HG03432 (cell line): ENCODE data around the gene MAL.

Source experiments
- ATAC-seq: cut with Tn5 transposase; IDR thresholded peaks from one replicate; pipeline ENCODE4 v1.9.1; 2021; ENCODE audit warnings: mild to moderate bottlenecking, moderate library complexity; ENCODE audit not compliant: unreplicated experiment

Gene MAL

DNA sequence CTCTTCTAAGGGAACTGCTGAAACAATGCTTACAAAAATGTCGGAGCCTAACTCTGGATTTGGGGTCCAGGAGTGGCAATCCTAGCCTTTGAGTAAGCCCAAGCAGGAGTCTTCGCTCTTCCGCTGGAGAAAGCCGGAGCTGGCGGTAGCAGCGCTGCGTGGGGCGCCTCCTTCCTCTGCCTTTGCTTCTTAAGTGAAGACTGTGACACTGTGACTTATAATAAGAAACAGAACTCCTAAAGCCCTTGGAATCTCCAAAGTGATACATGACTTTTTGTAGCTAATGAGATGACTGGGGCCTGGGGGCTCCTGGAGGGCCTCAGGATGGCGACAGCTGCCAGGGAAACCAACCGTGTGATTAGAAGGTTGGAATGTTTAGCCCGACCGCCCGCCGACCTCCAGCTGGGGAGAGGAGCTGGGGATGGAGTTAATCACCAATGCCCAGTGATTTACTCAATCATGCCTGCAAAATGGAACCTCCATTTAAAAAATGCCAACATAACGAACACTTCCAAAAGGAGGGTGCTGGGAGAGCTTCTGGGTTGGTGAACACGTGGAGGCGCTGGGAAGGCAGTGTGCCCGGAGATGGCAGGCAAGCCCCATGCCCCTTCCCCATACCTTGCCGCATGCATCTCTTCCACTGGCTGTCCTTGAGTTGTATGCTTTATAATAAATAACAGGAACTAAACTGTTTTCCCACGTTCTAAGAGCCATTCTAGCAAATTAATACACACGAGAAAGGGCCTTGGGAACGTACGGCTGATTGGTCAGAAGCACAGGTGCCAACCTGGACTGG lies 29.0 kb upstream of the MAL start:
- no peak for ATAC-seq

DNA sequence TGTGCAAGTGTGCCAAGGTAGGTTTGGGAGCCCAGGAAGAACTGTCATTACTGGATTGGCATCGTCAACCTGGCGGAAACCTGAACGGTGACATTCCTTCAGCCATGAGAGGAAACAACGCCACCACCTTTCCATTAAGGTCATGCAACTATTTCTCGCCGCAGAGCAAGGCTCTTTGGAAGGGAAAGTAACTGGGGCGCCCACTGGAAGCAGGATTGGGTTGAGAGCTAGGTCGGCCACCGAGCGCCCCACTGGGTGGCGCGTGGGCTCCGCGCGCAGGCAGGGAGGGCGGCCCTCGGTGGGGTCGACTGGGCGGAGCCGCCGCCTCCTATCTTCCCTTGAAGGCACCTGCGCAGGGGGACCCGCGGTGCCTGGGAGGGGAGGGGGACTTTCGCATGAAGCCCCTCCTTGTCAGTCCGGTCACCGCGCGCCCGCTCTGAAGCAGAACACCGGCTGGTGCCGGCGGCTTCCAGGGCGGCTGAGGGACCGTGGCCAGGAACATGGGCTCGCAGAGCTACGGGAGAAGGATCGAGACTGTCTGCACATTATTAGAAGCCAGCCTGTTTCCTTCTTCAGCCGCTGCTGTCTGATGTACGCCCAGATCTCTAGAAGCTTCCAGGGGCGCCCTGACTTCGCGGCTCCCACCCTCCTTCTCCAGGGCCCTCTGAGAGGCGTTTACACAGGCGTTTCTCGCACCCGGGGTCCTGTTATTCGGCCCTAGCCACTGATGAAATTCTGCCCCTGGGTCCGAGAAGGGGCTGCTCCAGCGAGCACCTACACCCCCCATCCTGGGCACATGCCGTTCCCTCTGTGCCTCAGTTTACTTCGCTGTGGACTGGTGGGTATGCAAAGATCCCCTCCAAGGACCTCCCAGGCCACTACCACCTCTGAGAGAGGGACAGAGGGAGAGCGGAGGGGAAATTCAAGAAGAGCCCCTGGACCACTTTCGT lies 27.3 kb upstream of the MAL start:
- no peak for ATAC-seq

DNA sequence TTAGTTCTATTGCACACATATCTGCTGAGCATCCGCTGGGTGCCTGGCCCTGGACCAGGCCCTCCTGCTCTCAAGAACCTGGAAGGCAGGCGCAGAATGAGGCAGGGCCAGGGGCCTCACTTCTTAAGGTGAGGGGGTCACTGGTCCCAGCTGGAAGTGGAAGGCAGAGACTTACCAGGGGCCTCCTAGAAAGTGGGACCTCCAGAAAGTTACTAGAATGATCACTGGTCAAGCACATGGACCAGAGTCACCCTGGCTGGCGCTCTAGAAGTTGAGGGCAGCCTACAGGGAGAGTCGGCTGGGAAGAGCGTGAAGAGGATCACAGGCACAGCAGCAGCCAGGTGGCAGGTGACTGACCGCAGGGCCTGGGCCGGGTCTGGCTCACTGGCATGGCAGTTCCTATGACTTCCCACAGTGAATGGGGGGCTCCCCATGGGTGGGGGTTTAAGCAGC lies 26.1 kb upstream of the MAL start:
- ATAC-seq = no peak

DNA sequence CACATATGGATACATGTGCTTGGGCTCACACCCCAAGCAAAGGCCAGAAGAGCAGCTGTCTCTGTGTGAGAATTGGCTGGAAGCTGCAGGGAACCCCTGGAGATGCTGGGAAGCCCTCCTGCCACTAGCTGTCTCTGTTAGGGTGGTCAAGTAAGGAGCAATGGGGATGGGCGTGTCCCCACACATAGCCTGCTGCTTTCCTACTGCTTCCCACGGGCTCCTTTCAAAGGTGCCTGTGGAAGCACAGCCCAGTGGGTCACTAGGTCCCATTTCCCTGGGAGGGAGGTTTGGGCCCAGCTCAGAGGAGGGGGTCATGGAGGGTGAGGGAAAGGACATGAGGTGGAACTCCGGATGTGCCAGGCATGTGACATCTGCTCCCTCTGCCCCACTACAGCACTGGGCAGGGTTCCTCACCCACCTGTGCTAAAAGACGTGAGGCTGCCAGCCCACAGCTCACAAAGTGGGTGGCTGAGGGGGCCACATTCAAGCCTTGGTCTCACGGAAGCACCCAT lies 24.4 kb upstream of the MAL start:
- ATAC-seq = no peak

DNA sequence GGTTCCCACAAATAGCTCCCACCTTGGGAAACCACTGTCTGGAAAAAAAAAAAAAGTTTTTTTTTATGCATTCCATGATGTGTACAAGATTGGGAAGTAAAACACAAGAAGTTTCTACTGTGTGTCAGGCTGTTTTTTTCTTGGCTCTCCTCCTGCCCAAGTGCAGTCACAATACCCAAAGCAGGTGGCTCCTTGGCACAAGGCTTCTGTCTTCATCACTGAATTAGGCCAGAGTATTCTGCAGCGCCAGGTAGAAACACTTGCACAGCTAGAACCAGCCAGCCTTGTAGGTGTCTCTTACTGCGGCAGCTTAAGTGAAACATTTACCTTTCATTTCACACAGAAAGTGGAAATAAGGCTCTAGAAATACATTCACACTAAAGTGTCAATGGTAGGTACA lies 23.8 kb upstream of the MAL start:
- ATAC-seq = no peak

DNA sequence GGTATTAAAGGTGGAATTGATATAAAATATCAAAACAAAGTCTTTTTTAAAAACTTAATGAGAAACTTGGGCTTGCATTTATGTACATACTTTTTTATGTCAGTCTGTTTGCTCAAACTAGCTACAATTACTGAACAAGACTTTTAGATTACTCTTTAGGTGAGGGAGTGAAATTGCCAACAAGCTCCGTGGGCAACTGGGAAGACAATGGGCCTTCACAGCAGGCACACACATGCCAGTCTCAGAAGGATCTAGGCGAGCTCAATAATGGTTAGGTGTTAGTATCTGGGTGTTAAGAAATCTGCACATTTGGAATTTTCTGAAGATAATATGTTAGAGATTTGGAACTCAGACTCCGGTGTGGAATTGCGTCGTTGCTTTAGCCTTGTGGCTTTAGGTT lies 23.0 kb upstream of the MAL start:
- ATAC-seq = no peak

DNA sequence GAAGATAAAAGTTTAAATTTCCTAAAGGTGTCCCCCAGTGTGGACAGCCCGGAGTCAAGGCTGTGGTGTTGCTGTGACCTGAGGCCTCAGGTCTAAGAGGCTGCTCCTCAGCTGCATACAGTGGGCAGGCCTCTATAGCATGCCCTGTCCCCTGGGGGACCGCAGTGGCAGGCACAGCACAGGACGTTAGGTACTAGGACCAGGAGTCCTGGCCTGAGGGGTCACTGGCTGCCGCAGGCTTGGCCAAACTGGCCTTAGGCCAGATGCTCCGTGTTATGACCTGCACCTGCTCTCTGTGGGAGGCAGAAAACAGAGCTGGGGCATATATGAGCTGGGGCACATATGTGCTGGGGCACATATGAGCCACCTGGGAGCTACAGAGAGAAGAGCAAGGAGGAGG lies 21.2 kb upstream of the MAL start:
- no peak for ATAC-seq

DNA sequence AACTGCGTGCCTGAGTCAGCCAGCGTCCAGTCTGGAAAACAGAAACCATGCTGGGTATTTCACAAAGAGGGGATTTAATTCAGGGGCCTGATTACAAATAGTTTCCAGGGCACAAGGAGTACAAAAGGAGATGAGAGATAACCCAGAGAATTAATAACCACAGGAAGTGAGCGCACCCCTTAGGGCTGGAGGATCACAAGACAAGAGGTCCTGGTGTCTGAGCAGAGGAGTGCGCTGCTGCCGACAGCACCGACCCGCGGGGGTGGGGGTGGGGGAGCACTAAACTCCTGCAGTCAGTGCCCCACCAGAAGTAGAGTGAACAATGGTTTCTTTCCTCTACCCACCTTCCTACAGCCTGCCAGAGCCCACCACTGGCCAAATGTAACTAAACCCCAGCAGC lies 20.8 kb upstream of the MAL start:
- no peak for ATAC-seq

DNA sequence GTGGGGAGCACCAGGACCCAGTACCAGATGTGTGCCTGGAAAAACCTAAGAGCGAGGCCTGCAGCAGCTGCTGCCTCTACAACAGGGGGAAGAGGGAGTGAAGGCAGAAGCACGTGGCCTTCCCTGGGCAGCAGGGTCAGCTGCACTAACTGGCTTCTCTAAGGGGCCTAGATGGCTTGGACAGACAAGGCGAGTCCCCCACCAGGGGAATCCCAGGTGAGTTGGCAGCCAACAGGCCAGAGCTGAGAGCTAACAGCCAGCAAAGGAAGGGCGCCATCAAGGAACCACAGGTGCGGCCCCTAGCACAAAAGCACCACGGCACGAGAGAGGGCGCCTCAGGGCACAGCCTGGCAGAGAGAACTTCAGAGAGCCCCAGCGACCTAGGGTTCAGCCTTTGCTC lies 19.8 kb upstream of the MAL start:
- ATAC-seq = no peak

DNA sequence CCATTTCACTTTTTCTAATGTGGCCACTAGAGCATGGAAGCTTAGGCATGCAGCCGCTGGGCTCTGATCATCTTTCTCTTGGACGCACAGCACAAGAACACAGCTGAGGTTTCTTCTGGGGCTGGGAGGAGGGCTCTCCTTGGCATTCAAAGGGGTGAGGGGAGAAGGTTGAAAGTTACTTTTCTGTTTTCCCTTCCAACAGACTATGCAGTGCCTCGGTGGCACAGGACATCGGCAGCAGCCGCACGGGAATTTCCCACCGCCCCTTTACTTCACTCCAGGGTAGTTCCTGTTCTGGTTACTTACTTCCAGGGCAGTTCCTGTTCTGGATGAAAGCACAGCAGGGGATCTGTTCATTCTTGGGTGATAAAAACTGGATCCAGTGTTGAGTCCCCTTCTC lies 18.9 kb upstream of the MAL start:
- ATAC-seq = no peak

DNA sequence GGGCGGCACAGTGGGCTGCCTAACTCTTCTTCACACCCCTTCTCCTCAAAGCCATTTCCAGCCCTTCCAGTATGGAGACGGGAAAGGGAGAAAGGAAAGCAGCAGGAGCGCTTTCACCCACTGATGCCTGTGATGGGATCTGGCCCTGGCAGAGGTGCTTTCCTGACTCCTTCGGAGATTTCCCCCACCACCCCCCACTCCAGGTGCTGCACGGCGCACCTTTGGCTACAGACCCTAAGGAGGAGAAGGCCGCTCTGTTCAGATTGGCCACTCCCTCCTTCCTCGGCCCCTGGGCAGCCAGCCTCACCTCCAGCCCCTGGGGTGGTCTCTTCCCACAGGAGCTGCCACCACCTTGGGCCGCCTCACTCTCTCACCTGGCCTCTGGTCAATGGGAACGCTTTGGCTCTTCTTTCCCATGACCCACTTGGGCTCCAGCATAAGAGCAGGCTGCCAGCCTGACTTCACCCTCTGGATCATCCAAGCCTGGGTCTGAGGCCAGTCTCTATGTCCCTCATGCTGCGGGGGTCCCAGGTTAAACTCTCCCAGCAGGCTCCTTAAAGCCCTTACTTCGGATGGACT lies 18.4 kb upstream of the MAL start:
- ATAC-seq = no peak

DNA sequence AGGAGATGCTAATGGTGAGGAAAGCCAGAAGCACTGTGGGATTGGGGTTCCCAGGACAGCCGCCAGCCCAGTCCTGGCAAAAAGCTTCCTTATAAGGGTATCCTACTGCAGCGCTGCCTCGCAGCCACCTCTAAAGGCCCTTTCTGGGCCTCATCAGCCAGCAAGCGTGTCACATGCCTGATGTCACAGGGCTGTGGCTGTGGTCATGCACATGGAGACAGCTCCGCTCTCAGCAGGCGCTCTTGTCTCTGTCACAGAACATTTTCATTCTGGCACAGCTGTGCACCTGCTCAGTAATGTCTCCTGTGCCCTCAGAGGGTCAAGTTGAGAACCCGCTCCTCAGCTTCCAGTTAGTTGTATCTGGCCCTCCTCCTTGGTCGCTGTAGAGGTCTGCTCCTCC lies 17.7 kb upstream of the MAL start:
- no peak for ATAC-seq

DNA sequence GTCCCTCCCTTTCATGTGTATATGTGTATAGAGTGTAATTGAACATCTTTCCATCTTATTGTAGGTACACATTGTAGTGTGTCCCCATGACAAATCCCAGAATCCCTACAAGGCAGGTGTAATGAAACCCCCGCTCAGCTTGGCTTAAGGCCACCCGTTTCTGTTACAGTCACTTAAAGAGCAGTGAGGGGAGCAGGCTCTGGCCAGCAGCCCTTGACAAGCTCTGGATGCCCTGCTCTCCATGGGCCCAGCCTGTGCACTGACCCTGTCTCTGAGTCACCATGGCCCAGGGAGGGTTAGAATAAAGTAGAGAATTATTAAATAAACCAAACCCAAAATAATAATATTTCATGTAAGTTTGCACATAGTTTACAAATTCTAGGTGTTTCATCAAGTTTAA lies 17.2 kb upstream of the MAL start:
- ATAC-seq = no peak

DNA sequence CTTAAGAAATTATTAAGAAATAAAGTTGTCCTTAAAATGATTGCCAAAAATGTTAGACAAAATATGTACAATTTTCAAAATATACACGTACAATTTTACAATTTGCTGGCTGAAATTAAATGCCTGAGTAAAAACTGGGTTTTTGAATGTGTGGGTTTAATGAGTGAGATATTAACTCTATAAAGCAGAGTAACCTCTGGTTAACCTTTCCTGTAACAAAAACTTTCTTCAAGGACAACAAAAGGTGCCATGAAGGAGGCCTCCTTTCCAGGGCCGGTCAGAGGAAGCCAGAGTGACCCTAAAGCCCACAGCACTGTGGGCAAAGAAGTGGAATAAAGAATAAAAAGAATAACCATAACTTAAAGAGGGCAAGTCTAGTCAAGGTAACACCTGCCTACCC lies 16.5 kb upstream of the MAL start:
- ATAC-seq = no peak

DNA sequence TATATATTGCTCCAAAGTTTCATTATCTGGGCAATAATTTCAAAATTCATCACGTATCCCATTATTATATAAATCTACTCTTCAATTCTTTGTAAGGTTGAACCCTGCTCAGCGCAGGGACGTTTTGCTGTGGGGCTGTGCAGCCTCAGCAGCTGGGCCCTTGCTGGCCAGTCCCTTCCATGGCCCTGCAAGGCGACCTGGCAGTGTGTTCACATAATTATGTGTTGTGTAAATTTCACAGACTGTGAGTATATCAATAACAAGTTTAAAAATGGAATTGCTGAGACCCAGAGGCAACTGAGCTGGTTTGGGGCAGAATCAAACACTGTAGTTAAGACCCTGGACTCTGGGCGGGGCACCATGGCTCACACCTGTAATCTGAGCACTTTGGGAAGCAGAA lies 16.1 kb upstream of the MAL start:
- no peak for ATAC-seq

DNA sequence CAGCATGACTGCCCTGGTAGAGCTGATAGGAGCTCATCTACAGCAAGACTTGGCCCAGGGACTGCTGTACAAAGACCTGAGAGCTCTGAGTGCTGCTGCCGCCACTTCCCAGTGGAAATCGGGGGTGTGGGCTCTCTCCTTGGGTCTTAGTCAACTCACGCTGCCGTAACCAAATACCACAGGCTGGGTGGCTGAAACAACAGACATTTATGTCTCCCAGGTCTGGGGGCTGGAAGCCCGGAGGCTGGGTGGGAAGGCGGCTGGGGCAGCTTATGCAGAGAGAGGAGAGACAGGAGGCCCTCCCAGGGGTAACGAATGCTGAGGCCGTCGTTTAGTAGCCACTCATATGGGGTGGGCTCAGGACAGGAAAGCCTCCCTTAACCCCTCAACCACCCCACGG lies 15.4 kb upstream of the MAL start:
- no peak for ATAC-seq

DNA sequence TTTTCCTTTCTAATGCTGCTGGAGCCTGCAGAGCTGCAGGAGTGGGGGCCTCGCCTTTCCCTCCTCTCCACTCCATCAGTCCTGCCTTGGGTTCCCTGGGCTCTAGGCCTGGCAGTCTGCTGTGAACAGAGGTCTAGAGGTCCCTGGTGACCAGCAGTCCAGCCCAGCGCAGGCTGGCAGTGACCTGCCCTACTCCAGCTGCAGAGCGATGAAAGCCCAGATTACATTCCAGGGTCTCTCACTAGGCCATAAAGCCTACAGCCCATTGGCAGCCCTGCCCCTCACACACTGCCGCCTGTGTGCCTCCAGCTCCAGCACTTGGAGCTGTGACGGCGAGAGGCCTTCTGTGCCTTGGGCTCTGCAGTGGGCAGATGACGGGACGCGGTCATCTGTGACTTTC lies 14.8 kb upstream of the MAL start:
- ATAC-seq = no peak

DNA sequence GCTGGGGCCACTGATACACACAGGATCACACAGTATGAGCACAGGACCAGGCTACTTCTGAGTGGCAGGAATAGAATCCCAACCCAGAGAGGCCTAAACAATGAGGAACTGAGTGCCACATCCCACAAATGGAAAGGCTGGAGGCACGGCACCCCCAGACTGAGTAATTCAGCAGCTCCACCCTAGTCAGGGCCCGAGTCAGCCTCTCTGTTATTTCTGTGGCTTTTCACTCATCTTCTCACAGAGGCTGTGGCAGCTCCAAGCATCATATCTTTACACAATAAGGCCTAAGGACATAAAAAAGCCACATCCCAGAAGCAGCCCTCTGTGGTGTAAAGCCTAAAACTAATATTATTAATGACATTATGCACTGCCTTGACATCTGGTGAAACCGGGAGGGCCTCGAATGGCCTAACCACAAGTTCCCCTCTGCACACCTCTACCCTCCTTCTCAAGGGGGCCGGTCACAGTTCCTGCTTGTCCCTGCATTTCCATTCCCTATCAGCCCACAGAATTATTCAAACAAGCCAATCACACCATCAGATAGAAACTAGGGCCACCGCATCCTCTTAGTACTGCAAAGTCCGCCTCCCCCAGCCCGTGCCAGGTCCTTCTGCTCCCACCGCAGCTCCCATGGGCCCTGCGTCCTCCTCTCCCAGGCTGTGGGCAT lies 12.5 kb upstream of the MAL start:
- ATAC-seq = peak; percentile 87

DNA sequence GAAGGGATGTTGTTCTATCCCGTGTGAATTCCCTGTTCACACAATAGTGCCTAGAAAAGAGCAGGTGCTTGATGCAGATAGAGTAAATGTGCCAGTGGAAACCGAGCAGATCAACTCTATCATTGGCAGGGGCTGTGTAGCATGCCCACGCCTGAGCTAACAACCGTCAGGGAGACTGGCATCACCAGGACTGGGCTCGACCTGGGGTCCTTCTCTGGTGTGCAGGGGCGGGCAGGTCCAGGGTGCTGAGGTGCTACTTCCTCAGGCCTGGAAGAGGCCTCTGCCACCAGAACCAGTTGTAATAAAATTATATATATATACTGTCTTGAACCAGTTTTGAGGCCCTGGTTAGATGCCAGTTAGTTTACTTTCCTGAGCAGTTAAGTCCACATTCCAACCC lies 11.8 kb upstream of the MAL start:
- no peak for ATAC-seq

DNA sequence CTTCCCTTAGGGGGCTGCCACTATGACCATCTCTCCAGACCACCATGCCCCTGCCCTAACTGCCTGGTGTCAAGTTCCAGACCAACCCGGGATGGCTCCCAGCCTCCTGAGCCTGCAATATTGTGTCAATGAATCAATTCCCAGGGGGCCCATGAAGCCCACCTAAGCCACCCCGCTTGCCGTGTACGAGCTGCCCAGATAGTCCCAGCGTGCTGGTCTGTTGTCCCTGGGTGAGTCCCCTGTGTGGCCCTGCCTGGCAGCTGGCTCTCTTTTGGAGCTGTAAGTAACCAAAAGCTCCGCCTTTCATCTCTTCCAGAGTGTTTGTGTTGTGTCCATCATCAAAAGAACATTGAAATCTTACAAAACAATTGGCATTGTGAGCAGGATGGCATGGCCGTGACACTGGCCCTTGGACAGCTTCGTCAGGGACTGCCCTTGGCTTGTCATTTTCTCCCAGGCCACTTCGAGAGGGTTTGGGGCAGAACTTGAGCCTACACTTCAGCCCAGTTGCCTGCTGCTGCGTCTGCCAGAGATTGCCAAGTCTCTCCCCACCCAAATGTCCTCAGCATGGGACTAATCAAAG lies 11.3 kb upstream of the MAL start:
- ATAC-seq = no peak
